ENCODE results near the gene POU3F1.

POU3F1 gene

DNA sequence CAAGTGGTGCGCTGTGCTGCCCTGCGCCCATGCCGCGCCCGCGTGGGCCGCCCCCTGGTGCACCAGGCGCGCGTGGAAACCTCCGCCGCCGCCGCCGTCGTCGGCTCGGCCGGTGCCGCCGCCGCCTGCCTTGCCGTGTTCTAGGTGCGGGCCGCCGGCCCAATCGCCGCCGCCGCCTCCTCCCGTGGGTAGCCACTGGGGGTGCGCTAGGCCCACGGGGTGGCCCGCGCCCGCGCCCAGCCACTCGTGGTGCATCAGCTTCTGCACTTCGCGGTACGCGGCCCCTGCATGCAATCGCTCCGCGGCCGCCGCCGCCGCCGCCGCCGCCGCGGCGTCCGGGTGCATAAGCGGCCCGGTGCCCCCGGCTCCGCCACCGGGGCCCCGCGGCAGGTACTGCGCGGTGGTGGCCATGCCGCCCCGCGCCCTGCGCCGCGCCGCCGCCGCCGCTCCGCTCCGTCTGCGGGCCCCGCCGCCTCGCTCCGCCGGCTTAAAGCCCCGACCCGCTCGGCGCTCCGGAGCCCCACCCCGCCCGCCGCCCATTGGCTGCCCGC lies at the start of gene POU3F1:
Gene POU3F1, minus strand, starts transcription at position 461 of the 551 bp plus-strand sequence. Its CDS starts 50 bp downstream, at position 411.
- no peak for DNase-seq

DNA sequence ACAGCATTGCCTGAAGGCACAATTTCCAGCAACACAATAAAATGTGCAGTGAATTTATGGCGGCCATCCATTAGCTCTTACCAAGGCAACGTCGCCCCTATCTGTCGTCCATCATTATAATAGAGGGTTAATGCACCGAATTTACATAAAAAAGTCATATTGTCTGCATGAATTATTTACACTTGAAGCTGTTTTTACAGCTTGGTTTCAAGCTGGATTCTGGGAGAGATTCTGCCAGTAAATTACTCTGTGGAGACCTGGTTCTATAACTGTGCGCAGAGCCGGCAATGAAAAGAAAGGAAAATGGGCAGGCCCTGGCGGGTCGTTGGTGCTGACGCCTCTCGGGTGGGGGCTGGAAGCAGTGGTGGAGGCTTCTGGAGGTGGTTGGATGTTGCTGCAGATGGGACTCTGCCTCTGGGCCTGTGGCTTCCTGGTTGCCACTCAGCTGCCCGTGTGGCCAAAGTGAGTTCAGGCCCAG lies 48.9 kb upstream of the POU3F1 start:
- DNase-seq: no peak

DNA sequence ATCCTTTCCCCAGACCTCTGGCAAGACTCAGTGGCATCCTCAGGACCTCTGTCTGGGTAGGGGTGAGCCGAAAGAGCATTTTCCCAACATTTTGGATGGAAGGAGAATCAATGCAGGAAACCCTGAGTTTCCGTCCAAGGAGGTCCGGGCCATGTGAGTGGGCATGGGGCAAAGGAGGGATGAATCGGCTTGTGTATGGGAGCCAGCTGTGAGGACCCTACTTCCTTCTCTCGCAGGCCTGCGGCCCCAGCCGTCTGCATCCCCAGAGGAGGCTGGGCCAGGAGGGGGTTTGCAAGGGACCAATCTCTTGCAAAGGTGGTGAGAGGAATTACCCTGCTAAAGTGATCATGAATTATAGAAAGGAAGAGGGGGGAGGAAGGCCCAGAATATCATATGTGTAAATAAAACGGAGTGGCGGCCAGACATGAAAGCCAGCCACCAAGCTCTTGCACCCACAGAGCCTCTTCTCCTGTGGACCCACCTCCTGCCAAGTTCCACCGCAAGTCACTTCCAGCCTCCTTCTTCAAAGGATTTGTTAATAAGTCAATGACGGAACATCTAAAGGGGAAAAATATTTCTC lies 48.2 kb upstream of the POU3F1 start:
- DNase-seq: no peak

DNA sequence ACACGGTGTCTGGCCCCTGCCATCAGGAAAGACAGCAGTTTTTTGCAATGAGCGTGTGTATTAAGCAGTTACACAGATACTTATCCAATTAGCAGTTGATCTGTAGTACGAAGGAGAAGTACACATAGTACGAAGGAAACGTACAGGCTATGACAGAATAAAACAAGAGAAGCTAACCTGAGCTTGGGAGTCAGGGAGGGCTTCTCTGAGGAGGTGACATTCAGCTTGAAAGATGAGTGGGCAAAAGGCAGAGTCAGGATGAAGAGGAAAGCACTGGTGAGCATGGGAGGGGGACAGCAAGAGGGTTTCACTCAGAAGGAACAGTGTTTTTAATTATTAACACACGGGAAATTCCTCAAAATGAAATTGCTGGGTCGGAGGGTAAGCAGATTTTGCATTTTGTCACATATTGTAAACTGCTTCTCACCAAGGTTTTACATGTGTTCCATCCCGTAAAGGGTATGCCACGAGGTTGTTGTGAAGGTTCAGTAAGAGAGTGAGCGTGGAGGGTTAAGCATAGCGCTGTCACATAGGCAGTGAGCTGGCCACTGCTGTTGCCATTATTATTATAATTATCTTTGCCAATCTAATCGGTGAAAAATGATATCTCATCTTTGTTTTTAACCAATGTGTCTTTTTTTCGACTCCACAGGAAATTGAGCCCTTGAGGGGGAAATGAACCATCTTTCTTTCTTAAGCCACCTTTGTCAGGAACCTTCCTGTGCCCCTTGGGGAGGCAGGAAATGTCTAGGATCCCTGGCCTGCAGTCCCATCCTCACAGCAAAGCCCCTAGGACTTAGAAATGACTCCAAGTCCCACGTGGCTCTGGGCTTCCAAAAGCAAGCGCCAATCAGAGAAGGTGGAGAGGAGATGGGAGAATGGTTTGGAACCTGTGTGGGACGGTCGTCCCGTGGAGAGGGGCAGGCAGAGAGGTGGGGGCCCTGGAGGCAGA lies 47.3 kb upstream of the POU3F1 start:
- no peak for DNase-seq

DNA sequence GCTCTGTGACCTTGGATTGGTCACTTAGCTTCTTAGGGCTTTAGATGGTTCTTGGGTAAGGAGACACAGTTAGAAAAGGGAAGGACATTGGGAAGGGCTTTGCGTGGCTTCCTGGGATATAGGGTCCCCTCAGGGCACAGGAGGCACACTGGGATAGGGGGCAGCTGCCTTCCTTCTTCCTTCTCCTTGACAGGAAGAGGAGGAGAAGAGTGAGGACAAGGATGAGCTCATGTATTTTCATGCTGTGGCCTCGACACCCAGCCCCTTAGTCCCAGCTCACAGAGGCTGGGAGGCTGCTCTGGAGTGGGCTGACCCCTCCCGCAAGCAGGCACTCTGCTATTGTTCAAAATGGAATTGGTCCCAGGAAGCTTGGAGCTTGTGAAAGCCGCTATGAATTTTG lies 45.7 kb upstream of the POU3F1 start:
- no peak for DNase-seq

DNA sequence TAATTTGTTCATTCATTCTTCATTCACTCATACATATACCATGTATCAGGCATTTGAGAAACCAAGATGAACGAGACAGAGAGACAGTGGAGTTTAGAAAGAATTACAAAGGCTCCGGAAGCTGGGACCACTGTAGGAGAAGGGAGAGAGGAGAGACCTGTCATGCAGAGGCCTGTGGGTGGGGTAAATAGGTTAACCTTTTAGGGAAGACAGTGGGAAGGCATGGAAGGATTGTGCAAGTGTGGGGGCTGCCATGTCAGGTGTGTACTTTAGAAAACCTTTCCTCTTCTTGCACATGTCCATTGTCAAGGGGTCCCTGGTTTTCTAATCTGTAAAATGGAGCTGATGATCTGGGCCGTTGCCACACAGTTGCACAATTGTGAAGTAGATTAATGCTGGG lies 44.2 kb upstream of the POU3F1 start:
- no peak for DNase-seq

DNA sequence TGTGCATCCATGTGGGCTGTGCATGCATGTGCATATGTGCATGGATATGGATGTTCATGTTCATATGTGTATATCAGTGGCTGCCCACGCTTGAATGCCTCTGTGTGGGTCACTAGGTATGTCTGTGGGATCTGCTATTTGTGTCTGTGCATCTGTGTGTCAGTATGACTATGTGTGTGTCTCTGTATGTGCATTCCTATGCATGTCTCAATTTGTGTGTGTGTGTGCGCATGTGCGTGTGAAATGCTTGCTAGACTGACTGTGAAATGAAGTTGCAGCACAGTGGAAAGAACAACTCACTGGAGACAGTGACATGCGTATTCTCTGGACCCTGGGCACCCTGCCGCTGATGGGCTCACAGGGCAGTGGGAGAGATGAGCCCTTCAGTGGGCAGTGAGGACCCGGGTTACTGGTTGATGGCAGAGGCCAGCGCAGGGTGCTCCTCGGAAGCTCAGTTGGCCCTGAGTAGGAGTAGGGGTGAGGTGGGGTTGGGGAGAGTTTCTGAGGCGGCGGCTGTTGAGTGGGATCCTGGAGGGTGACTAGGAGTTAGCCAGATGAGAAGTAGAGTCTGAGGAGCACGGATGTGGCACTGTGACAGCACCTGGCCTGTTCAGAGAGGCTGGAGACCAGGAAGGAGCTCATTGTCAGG lies 43.2 kb upstream of the POU3F1 start:
- no peak for DNase-seq

DNA sequence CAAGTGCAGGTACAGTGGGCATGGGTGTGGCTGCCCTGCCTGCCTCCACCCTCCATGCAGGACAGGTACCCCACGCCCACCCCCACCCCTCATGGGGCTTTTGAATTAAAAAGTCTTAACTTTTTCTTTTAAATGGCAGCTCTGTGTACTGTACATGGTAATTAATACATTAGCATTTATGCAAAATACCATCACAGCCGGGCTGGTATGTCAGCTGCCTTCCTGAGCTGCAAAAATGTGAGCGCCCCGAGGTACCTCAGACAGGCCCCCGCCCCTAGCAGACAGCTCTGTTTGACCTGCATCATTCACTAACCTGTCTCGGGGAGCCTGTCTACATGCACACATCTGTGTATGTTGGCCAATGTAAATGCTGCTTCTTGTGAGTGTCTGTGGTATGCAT lies 42.2 kb upstream of the POU3F1 start:
- DNase-seq: no peak

DNA sequence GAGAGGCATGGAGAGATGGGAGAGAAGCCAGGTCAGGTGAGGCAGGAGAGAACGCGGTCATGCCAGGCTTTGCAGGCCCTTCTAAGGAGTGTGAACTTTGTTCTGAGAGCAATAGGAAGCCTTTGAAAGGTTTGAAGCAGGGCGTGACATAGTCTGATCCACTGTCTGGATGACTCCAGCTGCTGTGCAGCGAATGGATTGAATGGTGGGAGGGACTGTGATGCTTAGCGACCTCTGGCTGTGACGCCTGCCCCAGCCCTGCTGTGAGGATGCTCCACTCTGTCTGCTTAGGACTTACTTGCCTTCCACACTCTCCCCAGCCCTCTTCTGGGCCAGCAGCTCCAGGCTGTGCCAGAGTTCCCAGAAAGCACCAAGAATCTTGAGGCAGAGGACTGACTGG lies 41.8 kb upstream of the POU3F1 start:
- DNase-seq: no peak

DNA sequence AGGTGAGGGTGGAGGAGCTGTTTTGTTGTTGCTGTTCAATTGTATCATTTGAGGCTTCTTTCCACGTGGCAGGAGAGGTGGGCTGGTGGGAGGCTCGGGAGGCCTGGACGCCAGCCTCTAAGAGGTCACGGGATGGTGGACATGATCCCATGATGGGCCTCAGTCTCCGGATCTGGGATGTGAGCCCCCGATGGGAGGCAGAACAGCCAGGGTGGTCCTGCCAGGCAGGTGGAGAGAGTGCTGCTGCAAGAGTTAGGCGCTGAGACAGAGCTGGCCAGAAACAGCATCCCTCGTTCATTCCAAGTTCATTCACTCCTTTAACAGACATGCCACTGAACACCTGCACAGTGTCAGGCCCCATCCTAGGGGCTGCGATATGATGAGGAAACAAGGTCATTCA lies 41.1 kb upstream of the POU3F1 start:
- DNase-seq: no peak

DNA sequence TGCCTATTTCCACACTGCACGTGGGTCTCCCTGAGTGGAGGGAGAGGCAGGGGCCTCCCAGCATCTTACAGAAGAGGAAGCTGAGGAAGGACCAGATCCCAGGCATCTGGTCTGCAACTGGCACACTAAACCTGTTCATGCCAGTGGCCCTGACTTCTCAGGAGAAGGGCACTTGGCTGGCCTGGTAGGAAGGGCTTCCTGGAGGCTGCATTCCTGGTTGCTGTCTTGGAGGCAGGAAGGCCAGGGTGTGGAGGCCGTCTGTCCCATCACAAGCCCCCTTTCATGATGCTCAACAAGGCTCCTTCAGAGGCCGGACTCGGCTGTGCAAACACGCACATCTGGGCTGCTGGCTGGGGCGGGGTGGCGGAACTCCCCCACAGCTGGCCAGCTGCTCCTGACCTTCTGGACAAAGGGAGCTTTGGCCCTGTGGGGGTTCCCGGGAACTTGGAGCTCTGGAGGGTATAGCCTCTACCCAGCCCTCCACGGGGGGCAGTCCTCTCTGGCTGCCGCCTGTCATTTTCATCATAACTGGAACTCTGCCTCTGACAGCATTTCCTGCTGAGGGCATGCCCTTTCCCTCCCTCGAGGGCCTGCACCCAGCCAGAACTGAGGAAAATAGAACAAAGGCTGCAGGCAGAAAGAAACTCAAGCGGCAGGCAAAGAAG lies 39.2 kb upstream of the POU3F1 start:
- DNase-seq: no peak

DNA sequence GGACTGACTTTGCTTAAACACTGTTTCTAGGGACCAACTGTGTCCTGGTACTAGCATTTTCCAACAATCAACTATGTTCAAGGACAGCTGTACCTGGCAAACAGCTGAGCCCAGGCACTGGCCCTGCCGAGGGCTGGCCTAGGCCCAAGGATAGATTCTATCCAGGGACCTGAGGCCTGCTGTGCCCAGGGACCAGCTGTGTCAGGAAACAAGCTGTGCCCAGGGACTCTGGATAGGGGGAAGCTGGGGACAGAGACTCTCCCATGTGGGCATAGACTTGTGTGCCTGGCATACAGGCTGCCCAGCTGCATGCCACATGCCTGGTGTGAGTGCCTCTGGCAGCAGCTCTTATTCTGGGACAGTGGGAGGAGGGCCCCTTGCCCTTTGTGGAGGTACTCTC lies 38.1 kb upstream of the POU3F1 start:
- peak in 1 of 2 experiments; percentile 67 for DNase-seq

DNA sequence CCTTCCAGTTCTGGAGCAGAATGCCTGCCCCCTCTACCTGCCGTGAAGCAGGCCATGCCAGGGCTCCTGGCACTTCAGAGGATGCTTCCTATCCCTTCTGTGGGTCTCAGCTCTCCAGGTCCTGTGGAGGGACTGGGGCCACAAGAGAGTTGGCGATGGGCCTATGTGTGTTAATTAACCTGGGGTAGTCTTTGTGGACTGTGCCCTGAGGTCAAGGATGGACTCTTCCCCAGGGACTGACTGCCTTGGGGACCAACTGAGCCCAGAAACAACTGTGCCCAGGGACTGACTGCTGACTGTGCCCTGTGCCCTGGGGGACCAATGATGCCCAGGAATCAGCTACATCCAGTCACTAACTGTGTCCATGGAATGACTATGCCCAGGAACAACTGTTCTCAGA lies 37.5 kb upstream of the POU3F1 start:
- DNase-seq: no peak

DNA sequence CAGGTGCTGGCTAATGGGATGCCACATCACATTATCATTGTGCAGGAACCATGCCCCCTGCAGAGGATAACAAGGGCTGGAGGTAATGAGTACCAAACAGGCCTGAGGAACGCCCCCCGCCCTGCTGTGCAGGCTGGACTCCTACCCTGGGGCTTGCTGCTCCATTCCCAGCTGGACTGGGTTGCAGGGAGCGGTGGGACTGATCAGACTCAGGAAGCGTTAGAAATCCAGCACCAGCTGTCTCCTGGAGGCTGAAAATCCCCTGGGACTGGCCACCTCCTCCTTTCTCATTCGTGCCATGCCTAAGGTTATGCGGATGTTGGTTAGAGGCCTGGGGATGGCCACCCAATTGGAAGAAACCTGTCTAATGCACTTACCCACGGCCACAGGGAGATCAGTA lies 36.9 kb upstream of the POU3F1 start:
- peak in 1 of 2 experiments; percentile 43 for DNase-seq

DNA sequence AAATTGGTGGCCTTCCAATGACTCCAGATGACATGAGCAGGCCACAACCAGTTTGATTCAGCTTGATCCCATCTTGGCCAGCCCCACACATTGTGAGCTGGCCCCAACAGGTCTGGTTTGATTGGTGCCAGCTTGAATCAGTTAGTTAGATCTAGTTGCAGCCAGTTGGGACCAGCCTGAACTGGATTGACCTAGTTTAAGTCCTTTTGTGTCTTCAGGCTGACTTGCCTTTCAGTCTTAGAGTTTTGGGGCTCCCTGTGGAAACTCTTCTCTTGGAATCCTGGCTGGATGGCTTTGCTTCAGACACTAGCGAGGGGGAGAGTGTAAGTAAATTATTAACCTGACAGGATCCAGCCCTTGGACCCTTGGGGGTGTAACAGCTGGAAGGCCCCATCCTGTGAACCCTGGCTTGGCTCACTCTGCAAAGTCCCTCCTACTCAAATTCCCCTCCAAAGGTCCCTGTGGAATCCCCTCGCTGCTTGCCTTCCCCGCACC lies 36.2 kb upstream of the POU3F1 start:
- no peak for DNase-seq

DNA sequence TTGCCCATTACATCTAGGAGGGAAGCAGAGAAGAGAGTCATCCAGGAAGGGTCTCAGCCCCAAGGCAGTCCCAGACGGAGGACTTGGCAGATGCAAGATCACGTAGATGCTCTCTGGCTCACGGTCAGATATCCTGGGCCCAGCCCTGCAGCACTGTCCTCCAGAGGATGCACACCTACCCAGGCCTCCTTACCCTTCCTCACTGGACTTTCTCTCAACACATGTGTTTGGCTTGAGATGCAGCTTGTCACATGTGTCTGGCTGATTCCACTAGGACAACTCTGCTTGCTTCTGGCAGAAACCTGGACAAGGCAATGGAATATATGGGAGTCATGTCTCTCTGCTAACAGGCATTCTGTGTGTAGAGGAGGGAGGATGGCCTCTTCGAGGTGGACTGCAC lies 32.4 kb upstream of the POU3F1 start:
- DNase-seq: peak in 1 of 2 experiments; percentile 20

DNA sequence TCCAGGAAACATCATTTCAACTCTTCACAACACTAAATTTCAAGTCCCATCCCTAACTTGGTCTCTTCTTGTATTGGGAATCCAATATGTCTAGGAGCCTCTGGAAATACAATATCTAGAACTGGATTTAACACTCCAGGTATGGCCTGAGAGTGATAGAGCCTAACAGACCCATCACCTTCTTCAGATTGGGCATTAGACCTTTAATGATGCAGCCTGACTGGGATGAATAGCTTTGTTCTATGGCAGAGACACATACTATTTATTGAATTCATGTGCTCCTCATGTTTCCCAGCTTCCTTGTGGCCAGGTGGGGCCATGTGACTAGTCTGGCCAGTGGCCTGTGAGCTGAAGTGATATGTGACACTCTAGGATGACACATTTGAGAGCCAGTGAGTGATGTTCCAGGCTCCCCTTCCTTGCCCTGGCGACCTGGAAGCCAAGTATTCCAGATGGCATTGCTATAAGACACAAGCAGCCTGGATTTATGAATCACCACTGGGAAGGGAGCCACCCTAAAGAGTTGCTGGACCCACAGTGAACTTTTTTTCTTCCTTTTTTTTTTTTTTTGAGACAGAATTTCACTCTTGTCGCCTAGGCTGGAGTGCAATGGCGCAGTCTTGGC lies 31.0 kb upstream of the POU3F1 start:
- peak; percentile 54 to 91 for DNase-seq

DNA sequence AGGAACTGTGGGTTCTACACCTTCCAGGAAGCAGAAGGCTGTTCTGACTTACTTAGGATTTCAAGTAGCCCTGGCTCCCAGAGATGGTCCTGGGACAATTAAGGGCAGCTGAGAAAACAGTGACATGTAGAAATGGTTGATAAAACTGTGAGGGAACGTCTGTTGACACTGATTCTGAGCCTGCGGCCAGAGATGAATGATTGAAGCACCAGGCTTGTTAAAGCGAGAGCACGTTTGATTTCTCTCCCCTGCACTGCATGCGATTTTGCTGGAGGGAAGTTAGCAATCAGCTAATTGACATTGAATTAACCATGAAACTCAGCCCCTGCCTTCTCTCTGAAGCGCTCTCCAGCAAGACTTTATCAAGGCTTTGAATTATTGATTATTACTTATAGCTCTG lies 29.9 kb upstream of the POU3F1 start:
- DNase-seq: no peak

DNA sequence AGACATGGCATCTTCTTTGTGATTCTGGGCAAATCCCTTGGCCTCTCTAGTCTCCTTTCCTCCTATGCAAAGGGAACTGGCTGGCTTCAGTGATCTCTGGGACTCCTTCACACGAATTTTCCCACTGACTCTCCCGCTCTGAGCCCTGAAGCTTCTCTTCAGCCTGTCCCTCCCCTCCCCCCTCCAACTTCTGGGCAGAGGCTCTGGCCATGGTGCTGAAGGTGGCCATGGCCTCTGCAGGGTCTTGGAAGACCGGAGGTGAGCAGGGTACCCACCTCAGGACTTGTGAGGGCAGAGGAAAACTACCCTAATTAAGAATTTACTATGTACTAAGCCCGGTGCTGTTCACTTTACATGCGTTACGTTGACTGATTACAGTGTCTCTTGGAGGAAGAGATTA lies 29.4 kb upstream of the POU3F1 start:
- no peak for DNase-seq

DNA sequence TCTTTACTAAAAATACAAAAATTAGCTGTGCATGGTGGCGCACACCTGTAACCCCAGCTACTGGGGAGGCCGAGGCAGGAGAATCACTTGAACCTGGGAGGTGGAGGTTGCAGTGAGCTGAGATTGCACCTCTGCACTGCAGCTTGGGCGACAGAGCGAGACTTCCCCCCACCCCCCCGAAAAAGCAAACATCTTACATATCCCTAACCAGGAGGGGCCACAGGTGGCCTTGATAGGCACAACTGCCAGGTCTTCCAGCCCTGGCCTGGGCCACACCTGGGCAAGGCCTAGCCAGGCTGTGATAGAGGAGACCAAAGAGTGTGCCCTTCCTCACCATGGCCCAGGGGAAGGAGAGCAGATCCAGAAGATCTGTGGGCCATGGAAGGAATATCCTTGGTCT lies 28.6 kb upstream of the POU3F1 start:
- DNase-seq: no peak

DNA sequence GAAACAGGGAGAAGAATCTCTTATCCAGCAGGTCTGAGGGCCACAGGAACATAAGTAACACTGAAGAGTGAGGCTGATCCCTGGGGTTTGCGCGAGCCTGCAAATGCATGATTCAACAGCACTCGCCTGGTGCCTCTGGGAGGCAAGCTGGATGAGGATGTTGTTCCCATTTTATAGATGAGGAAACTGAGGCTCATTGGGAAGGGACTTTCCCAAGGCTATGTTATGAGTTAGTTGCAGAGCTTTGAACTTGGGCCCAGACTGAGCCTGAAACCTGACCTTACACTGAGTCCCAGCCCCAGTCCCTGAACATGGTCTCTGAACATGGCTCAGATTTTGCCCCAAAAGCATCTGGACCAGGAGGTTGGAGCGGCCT lies 27.7 kb upstream of the POU3F1 start:
- DNase-seq: no peak

All from NCI-H446 (cell line).